Head of caudate nucleus (tissue), 42 donors: ENCODE measurements around the gene MGAT4C.
"Not testable (repeated sequence)": the region's sequence is repeated elsewhere in the genome, so short reads cannot be mapped to it uniquely, and the experiment has no call there.

Experiments used
- DNase-seq, 42 donors: peaks; one replicate each; pipeline versions ENCODE4 v3.0.0 to v3.0.0-alpha.2; 2020 to 2021; ENCODE audit warnings: mixed read lengths in 7 of 42
- intact Hi-C: fragments of 100-400 bp; cut with DNase I; formaldehyde crosslinking; loops from one replicate; pipeline ENCODE4 v1.15.0; 2022

MGAT4C gene

DNA sequence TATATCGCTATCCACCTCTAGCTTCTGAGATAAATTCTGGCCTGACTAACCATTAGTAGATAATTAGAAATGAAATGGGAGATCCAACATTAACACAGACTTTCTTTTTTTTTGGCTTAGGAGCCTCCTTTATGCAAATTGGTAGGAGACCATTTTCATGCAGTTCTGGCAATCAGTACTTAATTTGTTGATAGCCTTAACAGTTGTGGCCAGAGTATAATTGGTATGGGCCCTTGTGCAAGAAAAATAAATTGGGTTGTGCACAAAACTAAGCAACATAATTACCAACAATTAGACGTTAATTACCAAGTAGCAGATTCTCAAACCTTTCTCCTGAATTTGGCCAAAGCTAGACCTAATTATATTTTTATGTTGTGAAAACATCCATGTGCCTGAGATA lies 111.0 kb downstream of the MGAT4C start:
- intact Hi-C loops = no loop called here

DNA sequence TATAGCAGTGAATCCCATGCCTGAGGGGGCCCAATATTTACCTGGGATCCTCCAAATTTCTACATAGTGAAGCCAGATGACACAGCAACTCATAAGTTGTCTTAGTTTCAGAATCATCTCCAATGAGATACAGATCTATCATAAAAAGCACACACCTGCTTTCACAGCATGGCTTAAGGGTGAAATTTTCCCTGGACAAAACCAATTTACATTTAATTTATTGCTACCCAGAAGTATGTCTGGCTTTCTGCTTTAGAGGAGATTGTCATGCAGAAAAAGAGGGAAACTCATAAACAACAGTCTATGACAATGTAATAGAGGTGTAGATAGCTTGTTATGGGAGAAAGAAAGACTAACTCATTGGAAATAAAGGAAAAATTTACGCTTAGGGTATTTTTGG lies 113.0 kb downstream of the MGAT4C start:
- no peak for DNase-seq
- intact Hi-C loops = no loop called here

More for the DNA sequence above, 111.0 kb downstream of the MGAT4C start:
- no peak for DNase-seq

DNA sequence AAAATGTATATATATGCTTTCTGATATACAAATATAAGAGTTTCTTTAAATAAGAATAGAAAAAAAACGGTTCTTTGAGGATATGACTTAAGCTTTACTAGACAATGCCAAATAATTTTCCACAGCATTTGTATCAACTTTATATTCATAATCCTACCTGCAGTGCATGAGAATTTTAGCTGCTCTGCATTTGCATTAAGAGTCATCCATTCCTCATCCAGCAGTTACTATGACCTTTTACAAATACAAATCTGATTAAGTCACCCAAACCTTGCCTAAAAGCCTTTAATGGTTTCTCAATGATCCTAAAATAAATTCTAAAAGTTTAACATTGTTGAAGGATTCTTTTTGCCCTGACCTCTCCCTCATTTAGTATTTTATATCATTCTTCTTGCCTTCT lies 116.5 kb downstream of the MGAT4C start:
- no peak for DNase-seq

DNA sequence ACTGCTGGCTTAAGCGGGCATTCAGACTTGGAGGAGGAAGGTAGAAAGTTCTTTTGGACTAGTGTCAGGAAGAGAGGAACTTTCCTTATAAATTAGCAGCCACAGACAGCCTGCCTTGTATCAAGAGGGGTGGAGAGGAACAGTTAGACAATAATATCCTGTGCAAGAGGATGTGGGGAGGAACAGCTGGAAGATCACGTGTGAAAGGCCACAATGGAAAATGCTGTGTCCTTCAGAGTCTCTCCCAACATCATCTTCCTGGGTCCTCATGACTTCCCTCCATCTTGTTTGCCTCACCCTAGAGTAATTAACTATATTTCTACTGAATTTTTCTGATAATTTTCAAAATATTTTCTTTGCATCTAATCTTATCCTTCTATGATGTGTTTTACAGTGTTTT lies 117.4 kb downstream of the MGAT4C start:
- DNase-seq = no peak
- intact Hi-C loops = no loop called here

More for the DNA sequence above, 116.5 kb downstream of the MGAT4C start:
- intact Hi-C loops = no loop called here

DNA sequence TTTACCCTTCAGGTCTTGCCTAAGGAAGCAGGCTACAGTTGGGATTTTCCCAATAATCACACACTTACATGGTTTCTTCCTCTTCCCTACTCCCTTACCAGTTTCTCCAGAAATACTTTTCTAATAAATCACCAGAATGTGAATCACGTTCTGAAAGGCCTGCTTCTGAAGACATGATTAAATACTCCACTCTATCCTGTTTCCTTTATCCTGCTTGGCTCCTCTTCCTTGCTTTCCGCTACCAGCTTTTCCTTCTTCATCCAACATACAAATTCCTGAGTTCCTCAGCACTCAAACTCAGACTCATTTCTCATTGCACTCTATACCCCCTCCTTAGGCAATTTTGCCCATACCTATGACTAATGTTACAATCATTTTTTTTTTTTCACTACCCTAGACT lies 118.3 kb downstream of the MGAT4C start:
- intact Hi-C loops = no loop called here
- no peak for DNase-seq

DNA sequence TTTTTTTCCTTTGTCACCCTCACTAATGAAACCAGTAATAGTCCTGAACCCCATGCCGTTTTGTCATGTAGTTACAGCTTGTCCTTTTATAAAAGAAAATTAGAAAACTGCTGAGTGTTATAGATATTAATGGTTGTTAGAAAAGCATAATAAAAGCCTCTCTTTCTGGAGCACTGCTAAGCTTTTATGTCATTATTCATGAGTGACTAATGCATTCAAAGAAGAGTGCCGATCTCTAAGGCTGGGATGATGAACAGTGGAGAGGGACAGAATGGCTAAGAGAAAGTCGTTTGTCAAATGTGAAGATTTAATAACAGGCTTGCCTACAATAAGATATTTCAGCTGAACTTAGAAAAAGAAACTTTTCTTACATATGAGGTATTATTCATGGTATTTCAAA lies 121.6 kb downstream of the MGAT4C start:
- intact Hi-C loops = no loop called here
- peak in 2 of 42 donors; percentile 6 to 22 for DNase-seq

DNA sequence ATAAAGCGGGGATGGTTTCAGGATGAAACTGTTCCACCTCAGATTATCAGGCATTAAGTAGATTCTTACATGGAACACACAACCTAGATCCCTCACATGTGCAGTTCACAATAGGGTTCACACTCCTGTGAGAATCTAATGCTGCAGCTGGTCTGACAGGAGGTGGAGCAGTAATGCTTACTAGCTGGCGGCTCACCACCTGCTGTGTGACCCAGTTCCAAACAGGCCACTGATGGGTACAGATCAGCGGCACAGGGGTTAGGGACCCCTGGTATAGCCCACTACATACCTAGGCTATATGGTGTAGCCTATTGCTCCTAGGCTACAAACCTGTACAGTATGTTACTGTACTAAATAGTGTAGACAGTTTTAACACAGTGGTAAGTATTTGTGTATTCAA lies 129.3 kb downstream of the MGAT4C start:
- intact Hi-C loops, DNase-seq: not testable (repeated sequence)

DNA sequence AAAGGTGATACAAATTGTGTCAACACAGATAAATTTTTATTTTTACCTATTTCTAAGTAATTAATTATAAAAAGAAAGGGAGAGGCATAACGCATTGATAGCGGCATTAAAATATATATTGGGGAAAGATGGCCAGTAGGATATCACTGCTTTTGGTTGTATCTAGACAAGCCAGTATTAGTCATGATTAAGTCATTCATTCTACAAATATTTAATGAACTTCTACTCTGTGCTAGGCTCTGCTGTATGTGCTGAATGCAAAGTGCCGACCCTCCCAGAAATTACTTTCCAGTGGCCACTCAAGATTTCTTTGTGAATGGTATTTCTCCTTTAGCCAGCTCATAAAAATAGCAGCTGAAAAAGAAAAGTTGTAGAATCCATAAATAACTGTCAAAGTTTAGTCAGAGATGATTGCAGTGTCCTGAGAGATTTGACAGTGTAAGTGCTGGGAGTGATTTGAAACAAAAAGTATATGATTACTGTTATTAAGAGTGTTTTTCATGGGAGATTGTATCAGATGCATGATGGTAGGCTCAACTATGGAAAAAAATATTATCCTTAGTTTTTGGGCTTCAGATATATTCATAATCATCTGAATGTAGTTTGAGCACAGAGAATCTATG lies 133.2 kb downstream of the MGAT4C start:
- no peak for DNase-seq
- intact Hi-C loops = no loop called here

DNA sequence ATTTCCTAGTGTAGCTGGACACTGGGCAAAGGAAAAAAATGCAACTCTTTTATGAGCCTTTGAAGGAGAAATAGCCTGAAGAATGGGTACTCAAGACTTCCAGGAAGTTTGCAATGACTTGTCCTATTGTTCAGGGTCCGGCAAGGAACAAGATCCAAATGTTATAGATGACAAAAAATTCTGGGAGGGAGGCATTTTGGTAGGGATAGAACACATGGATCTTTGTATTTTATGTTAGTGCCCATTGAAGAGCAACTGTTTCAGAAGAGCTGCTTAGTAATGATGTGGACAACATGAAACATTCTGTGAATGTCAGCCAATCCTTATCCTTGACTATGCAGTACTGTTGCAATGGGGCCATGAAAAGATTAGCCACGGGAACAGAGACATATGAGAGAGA lies 138.0 kb downstream of the MGAT4C start:
- intact Hi-C loops = no loop called here
- no peak for DNase-seq

DNA sequence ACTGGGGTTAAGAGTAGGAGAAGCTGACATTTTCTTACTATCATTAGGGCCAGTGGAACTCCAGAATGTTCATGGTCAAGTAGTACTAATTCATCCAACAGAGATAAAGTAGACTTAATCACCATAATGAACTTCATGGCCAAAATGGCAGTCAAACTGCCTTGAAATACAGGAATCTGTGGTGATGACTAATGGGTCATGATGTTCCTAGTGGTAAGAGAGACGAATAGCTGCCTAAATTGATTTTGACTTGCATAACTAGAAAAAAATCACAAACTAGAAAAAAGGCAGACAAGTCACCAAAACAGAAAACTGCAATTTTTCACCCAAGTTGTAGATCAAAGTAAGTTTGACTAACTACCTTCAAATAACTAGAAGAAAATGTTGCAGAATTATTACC lies 138.5 kb downstream of the MGAT4C start:
- intact Hi-C loops = no loop called here
- no peak for DNase-seq

DNA sequence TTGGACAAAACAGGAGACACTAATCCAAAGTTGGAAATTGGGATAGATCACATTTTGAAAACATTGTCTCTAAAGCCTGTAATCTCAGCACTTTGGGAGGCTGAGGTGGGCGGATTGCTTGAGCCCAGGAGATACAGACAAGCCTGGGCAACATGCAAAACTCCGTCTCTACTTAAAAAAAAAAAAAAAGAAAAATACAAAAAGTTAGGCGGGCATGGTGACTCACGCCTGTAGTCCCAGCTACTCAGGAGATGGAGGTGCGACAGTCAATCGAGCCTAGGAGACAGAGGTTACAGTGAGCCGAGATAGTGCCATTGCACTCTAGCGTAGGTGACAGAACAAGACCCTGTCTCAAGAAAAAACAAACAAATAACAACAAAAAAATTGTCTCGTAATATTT lies 152.1 kb downstream of the MGAT4C start:
- no peak for DNase-seq
- intact Hi-C loops = no loop called here

DNA sequence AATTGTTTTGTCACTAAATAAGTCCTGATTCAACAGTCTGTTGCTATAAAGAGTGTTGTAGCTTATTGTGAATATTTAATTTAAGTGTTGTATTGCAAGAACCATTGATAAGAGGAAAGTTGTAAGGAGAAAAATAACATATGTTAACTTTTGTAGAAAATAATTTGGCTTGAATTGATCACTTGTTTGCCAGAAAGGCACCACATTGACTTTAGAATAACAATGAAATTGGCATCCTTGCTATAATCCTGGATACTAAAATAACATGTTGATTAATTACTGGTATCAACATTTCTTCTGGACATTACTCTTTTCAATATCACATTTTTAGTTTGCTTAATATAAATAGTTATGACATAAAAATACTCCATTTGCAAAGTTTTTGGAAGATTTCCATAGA lies 159.0 kb downstream of the MGAT4C start:
- intact Hi-C loops = no loop called here
- no peak for DNase-seq

DNA sequence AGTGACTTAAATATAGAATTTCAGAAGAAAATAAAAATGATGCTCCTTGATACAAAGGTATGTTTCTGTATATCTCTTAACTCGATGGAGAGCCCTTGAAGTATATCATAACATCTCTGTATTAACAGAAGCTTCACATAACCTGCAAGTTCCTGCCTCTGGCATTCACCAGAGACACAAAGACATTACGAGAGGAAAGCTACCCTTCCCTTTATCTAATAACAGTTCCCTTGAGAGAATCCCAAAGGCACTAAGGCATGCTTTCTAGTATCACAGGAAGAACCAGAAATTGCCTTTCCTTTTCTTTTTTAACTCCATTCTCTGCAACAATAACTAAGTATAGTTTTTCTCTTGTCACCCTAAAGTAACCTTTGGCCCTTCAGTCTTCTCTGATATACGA lies 164.5 kb downstream of the MGAT4C start:
- intact Hi-C loops = no loop called here

DNA sequence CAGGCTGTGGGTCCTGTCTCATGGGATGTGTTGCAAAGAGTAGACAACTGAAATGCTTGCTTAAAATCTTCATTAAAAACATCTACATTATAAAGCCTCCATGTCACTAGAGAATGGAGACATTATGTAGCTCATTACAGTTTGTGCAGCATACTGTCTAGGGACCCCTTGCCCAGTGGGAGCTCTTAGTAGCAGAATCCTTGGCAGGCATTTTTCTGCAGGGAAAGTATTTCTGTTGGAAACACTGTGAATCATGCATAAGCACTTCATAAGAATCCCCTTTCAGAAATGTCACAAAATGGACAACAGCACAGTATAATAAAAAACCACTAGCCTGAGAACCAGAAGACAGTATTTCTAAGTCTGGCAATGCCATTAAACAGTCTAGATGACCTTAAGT lies 174.3 kb downstream of the MGAT4C start:
- no peak for DNase-seq
- intact Hi-C loops = no loop called here

More for the DNA sequence above, 164.5 kb downstream of the MGAT4C start:
- no peak for DNase-seq

DNA sequence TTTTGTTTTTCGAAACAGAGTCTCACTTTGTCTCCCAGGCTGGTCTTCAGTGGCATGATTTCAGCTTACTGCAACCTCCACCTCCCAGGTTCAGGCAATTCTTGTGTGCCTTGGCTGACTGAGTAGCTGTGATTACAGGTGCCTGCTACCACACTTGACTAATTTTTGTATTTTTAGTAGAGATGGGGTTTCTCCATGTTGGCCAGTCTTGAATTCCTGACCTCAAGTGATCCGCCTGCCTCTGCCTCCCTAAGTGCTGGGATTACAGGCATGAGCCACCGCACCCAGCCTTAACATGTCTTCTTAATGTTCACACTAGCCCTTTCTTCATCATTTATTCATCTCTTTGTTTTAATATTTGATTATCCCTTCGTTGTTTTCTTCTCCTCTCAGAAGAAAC lies 197.1 kb downstream of the MGAT4C start:
- DNase-seq, intact Hi-C loops: not testable (repeated sequence)

DNA sequence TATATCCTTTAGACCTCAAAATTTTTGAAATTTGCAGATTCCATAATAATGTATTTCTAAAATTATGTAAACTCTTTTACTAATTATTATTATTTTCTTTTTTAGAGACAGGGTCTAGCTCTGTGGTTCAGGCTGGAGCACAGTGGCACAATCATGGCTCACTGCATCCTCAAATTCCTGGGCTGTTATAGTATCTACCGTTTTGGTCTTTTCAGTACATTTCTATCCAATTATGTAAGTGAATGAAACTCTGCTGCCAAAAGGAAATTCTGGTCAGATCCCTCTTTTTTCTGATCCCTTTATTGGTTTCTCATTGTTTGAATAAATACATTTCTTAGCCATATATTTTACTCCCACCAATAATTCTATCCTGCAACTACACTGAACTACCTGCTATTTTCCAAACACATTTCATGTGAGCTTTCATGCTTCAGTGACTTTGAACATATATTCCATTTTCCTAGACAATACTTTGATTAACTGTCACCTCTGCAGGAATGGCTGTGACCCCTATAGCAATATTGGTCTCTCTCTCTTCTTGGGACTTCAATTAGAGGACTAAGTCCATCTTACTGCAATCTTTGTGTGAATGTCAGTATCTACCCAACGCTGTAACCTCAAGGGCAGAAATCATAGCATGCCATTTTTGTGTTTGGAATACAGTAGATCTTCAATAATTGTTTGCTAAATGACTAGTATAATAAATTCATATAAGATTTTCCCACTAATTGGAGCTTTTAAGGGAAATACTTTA lies 198.9 kb downstream of the MGAT4C start:
- no peak for DNase-seq
- intact Hi-C loops = no loop called here

DNA sequence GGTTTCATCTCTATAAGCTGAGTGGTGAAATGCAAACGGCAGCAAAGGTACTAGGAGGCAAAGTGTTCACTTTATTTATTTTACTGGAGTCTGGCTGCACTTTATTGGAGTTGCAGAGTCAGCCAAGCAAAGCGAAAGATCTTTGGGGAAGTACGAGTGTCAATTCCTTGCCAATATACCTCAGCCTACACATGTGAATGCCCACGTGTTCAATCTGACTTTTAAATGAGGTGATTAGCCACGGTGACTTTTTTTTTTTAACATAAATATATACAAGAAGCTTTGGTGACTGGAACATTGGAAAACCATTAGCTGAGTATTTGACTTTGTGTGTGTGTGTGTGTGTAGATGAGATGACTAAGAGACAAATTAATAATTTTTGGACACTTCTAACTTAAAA lies 203.3 kb downstream of the MGAT4C start:
- intact Hi-C loops = no loop called here
- no peak for DNase-seq

DNA sequence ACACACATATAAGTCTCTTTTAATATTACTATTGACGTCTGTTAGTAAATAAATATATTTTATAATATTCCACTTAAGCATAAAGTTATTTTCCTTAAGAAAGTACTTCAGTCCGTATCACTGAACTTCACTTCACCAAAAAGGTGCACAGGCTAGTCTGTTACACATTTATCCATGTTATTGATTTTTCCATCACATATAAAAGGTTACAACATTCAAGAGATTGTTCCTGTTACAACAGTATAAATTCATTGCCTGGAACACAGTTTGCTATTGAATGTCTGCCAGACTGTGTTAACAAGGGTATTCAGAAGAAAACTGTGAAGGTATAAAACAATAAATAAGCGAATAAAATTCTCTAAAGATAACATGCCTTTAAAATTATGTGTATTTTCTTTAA lies 206.2 kb downstream of the MGAT4C start:
- DNase-seq = no peak
- intact Hi-C loops = no loop called here

DNA sequence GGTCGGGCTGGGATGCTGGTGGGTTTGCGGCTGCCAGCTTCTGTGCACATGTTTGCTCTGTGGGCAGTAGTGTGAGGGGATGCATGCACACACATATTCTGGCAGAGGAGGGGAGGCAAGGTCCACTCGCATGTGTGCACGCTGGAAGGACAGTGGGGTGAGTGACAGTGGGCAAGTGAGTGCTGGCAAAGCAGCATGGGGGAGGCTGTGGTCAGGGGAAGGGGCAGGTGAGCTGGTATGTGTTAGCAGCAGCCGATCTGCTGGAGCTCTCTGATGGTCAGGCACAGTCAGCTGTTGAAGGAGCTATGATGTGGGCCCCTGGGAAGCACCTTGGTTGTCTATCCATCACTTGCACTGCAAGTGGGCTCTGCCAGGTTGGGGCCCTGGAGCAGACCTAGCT lies 211.8 kb downstream of the MGAT4C start:
- intact Hi-C loops = no loop called here
- DNase-seq = no peak

DNA sequence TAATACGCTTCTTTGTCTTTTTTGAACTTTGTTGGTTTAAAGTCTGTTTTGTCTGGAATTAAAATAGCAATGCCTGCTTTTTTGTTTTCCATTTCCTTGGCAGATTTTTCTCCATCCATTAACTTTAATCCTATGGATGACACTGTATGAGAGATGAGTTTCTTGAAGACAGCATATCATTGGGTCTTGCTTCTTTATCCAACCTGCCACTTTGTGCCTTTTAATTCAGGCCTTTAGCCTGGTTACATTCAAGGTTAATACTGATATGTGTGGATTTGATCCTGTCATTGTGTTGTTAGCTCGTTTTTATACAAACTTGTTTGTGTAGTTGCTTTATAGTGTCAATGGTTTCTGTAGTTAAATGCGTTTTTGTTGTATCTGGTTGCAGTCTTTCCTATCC lies 214.1 kb downstream of the MGAT4C start:
- intact Hi-C loops = no loop called here
- no peak for DNase-seq

DNA sequence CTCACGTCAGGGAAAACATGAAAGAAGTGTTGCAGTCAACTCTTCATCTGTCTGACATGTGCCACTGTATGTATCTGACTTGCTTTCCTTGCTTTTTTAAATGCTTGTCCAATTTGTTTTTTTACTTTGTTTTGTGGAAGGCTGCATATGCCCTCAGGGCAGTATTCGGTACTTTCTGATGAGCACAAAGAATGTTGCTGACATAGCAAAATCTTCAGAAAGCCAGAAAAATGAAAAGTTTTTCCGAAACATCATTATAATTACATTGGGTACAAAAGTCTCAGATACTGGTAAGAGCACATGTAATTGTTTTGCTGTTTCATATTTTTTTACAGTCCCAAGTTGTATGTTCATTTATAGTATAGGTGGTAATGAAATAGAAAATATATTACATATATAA lies 237.8 kb downstream of the MGAT4C start:
- intact Hi-C loops = no loop called here
- no peak for DNase-seq
